Cardiac ventricle fibroblast (primary cell): ENCODE measurements around the gene KRTAP2-1. TPM values are rescaled to one million over a fixed set of nuclear protein-coding genes. Genes with fewer than 3 reads are reported as not detected.

Experiments
- total RNA-seq: library from RNA; depleted of rRNA; stranded (reverse); fragments of >200 nt; gene quantifications from 2 replicates; pipeline ENCODE4 v1.2.3, GENCODE V29; 2015

The KRTAP2-1 gene
- total RNA-seq = not detected in 2 replicates

DNA sequence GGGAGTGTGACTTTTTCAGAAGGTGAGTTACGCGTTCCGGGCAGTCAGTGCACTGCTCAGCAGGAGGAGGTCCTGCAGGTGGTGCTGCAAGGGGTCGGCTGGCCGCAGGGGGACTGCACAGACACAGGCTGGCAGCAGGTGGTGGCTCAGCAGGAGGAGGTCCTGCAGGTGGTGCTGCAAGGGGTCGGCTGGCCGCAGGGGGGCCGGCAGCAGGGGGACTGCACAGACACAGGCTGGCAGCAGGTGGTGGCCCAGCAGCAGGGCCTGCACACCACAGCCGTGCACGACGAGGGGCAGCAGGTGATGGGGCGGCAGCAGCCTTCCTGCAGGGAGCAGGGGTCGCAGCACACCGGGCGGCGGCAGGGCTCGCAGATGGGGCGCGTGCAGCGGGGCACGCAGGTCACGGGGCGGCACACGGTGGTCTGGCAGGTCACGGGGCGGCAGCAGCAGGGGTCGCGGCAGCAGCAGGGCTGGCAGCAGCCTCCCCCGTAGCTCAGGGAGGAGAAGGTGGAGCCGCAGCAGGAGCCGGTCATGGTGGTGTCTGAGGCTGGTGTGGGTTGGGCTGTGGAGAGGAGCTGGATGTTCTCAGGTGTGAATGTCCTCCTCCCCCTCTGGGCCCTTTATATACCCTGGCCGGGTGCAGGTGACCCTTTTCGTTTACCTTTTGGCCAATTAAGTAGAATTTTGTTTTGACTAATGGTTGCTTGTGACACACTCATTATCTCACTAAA lies at the start of gene KRTAP2-1:
KRTAP2-1 (minus strand) TSS at position 582 of the 731 bp plus-strand sequence; CDS start at position 533, 49 bp downstream.

GRCh38 chr17:41084100-41084856 lies 37.2 kb upstream of the KRTAP2-1 start, which contains the start of gene KRTAP4-7:
Gene KRTAP4-7, plus strand, starts transcription at chr17:41084150. Its CDS starts 57 bp downstream, at chr17:41084207.

DNA sequence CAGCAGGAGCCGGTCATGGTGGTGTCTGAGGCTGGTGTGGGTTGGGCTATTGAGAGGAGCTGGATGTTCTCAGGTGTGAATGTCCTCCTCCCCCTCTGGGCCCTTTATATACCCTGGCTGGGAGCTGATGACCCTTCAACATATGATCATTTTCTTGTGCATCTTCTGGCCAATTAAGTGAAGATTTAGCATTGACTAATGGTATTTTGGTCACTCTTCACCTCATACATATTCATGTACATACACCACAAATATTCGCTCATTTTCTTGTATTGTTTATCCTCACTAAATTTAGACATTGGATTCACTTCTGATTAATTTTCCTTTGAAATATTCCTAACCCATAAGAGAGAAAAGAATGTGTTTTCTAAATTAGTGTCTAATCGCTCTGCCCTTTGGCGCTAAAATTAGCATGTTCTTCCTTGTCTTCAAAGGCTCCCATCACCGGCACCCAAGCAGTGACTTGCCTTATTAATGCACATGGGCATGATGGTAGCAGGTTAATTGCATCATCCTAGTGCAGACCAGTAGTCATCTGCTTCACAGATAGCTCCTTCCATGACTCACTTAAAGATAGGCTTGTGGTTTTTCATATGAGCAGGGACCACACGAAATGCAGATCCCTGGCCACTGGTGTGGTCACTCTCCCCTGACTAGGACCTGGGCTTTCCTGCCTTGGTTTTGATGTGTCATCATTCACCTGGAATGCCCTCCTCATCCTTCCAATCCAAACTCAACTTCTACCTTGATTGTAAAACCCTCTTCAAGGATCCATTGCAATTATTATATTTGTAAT lies 18.9 kb upstream of the KRTAP2-1 start, which contains the start of gene KRTAP2-4:
KRTAP2-4 (minus strand) TSS at position 51 of the 796 bp plus-strand sequence; CDS start at position 17, 34 bp downstream.

DNA sequence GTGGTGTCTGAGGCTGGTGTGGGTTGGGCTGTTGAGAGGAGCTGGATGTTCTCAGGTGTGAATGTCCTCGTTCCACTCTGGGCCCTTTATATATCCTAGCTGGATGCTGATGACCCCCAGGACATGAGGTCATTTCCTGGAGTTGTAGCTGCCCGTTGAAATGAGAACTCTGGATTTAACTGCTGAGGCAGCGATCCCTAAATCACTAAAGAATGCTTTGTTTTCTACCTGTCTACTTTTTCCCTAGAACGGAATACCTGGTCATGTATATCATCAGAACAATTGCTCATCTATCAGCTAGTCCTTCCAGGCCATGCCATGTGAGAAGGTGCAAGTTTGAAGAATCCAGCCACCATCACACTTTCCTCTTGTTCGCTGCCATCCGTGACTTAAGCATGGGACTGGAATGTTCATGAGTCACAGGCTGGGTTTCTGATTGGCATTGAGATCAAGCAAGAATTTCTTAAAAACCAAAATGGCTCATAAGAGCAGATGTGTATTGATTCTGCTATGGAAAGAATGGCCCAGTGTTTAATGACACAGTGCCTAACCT lies 13.0 kb upstream of the KRTAP2-1 start, which contains the start of gene KRTAP2-3:
KRTAP2-3 (minus strand) TSS at position 63 of the 553 bp plus-strand sequence. CDS start 64 bp downstream, outside the sequence.

DNA sequence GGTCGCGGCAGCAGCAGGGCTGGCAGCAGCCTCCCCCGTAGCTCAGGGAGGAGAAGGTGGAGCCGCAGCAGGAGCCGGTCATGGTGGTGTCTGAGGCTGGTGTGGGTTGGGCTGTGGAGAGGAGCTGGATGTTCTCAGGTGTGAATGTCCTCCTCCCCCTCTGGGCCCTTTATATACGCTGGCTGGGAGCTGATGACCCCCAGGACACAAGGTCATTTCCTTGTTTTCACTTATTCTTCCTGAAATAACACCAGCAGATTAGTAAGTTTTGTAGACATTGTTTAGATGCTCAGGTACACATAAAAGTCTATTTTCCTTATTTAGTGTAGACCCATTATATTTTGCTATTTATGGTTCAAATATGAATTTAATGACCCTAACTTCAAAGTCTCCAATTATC lies 8.0 kb upstream of the KRTAP2-1 start, which contains the start of gene KRTAP2-2:
KRTAP2-2 (minus strand) TSS at position 101 of the 400 bp plus-strand sequence; CDS start at position 82, 19 bp downstream.

DNA sequence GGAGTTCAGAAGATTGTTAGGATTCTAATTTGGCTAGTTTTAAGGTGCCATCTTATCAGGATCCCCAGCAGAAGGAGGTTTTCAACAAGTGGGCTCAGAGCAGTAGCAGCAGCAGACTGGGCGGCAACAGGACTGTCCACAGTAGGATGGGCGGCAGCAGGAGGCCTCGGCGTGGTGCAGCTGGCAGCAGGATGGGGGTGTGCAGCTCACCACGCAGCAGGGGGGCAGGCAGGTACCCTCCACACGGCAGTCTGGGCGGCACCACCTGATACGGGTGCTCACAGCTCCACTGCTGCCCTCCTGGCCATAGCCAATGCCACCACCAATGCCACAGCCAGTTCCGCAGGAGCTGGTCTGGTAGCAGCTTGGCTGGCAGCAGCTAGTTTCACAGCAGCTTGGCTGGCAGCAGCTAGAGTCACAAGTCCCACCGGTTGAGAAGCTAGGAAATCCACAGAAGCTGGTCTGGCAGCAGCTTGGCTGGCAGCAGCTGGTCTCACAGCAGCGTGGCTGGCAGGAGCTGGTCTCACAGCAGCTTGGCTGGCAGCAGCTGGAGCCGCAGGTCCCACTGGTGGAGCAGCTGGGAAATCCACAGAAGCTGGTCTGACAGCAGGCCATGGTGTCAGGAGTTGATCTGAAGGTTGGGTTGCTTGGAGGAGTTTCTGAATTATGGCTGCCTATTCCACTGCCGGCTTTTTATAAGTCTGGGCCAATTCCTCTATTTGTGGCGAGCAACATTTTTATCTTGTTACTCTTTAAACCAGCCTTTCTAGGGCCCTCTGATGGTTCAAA lies 6.1 kb downstream of the KRTAP2-1 start, which contains the start of gene KRTAP1-1:
KRTAP1-1 (minus strand) TSS at position 668 of the 789 bp plus-strand sequence; CDS start at position 615, 53 bp downstream.

GRCh38 chr17:41034346-41034935 lies 12.7 kb downstream of the KRTAP2-1 start, which contains the start of gene KRTAP1-3:
Gene KRTAP1-3, minus strand, starts transcription at chr17:41034874. Its CDS starts 53 bp downstream, at chr17:41034821.

GRCh38 chr17:41029633-41030245 lies 17.4 kb downstream of the KRTAP2-1 start, which contains the start of gene KRTAP1-4:
Gene KRTAP1-4, minus strand, starts transcription at chr17:41030195. Its CDS starts 117 bp downstream, at chr17:41030078.

DNA sequence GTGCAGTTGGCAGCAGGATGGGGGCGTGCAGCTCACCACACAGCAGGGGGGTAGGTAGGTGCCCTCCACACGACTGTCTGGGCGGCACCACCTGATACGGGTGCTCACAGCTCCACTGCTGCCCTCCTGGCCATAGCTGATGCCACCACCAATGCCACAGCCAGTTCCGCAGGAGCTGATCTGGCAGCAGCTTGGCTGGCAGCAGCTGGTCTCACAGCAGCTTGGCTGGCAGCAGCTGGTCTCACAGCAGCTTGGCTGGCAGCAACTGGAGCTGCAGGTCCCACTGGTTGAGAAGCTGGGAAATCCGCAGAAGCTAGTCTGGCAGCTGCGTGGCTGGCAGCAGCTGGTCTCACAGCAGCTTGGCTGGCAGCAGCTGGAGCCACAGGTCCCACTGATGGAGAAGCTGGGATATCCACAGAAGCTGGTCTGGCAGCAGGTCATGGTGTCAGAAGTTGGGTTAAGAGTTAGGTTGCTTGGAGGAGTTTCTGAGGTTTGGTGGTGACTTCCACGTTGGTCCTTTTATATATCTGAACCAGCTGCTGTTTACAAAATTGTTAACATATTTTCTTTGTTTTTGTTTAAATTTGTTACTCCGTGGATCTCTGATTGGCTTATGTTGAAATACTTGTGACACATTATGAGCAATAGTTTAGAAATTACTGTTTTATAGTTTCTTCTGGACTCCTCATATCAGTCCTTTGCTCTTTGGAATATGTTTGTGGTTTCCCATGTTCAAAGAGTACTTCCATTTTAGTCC lies 20.2 kb downstream of the KRTAP2-1 start, which contains the start of gene KRTAP1-5:
KRTAP1-5 (minus strand) TSS at position 494 of the 757 bp plus-strand sequence; CDS start at position 441, 53 bp downstream.

GRCh38 chr17:41008811-41009210 lies 38.3 kb downstream of the KRTAP2-1 start, which contains the start of gene KRTAP3-1:
Gene KRTAP3-1, minus strand, starts transcription at chr17:41009128. Its CDS starts 54 bp downstream, at chr17:41009074.

GRCh38 chr17:40999563-40999962 lies 47.6 kb downstream of the KRTAP2-1 start, which contains the start of gene KRTAP3-2:
Gene KRTAP3-2, minus strand, starts transcription at chr17:40999906. Its CDS starts 53 bp downstream, at chr17:40999853.

Other genes with a start within 250 kb of the KRTAP2-1 start
- not detected in 2 replicates for gene KRT28, start 247.4 kb downstream of the KRTAP2-1 start, total RNA-seq
- 8.9 and 10.4 TPM in 2 replicates for gene KRT10, start 224.7 kb downstream of the KRTAP2-1 start, total RNA-seq
- not detected in 2 replicates for gene KRT12, start 180.1 kb downstream of the KRTAP2-1 start, total RNA-seq
- not detected in 2 replicates for gene KRT20, start 162.1 kb downstream of the KRTAP2-1 start, total RNA-seq
- gene KRT23, start 109.7 kb downstream of the KRTAP2-1 start, total RNA-seq = not detected in 2 replicates
- not detected in 2 replicates for gene KRT39, start 80.4 kb downstream of the KRTAP2-1 start, total RNA-seq
- not detected in 2 replicates for gene KRT40, start 63.0 kb downstream of the KRTAP2-1 start, total RNA-seq
- not detected in 2 replicates for gene KRTAP3-3, start 53.2 kb downstream of the KRTAP2-1 start, total RNA-seq
- not detected in 2 replicates for gene KRTAP3-2, start 47.4 kb downstream of the KRTAP2-1 start, total RNA-seq
- gene KRTAP3-1, start 38.2 kb downstream of the KRTAP2-1 start, total RNA-seq = not detected in 2 replicates
- not detected in 2 replicates for gene KRTAP1-5, start 20.1 kb downstream of the KRTAP2-1 start, total RNA-seq
- not detected in 2 replicates for gene KRTAP1-4, start 17.1 kb downstream of the KRTAP2-1 start, total RNA-seq
- gene KRTAP1-3, start 12.4 kb downstream of the KRTAP2-1 start, total RNA-seq = not detected in 2 replicates
- gene KRTAP1-1, start 5.9 kb downstream of the KRTAP2-1 start, total RNA-seq = not detected in 2 replicates
- gene KRTAP2-2, start 7.9 kb upstream of the KRTAP2-1 start, total RNA-seq = not detected in 2 replicates
- not detected in 2 replicates for gene KRTAP2-3, start 12.8 kb upstream of the KRTAP2-1 start, total RNA-seq
- gene KRTAP2-4, start 18.6 kb upstream of the KRTAP2-1 start, total RNA-seq = not detected in 2 replicates
- not detected in 2 replicates for gene KRTAP4-7, start 36.8 kb upstream of the KRTAP2-1 start, total RNA-seq
- gene KRTAP4-8, start 50.8 kb upstream of the KRTAP2-1 start, total RNA-seq = not detected in 2 replicates
- not detected in 2 replicates for gene KRTAP4-16, start 54.9 kb upstream of the KRTAP2-1 start, total RNA-seq
- not detected in 2 replicates for gene KRTAP4-9, start 58.1 kb upstream of the KRTAP2-1 start, total RNA-seq
- not detected in 2 replicates for gene KRTAP4-11, start 71.1 kb upstream of the KRTAP2-1 start, total RNA-seq
- not detected in 2 replicates for gene KRTAP4-12, start 76.9 kb upstream of the KRTAP2-1 start, total RNA-seq
- not detected in 2 replicates for gene KRTAP4-6, start 93.2 kb upstream of the KRTAP2-1 start, total RNA-seq
- not detected in 2 replicates for gene KRTAP4-5, start 102.5 kb upstream of the KRTAP2-1 start, total RNA-seq
- gene KRTAP4-4, start 113.4 kb upstream of the KRTAP2-1 start, total RNA-seq = not detected in 2 replicates
- not detected in 2 replicates for gene KRTAP4-3, start 120.9 kb upstream of the KRTAP2-1 start, total RNA-seq
- gene KRTAP4-2, start 130.9 kb upstream of the KRTAP2-1 start, total RNA-seq = not detected in 2 replicates
- not detected in 2 replicates for gene KRTAP4-1, start 137.6 kb upstream of the KRTAP2-1 start, total RNA-seq
- not detected in 2 replicates for gene KRTAP9-1, start 142.6 kb upstream of the KRTAP2-1 start, total RNA-seq
- gene KRTAP9-2, start 179.3 kb upstream of the KRTAP2-1 start, total RNA-seq = not detected in 2 replicates
- not detected in 2 replicates for gene KRTAP9-3, start 185.1 kb upstream of the KRTAP2-1 start, total RNA-seq
- gene KRTAP9-8, start 190.7 kb upstream of the KRTAP2-1 start, total RNA-seq = not detected in 2 replicates
- gene KRTAP9-4, start 202.4 kb upstream of the KRTAP2-1 start, total RNA-seq = not detected in 2 replicates
- gene KRTAP9-9, start 208.1 kb upstream of the KRTAP2-1 start, total RNA-seq = not detected in 2 replicates
- not detected in 2 replicates for gene KRTAP9-6, start 218.1 kb upstream of the KRTAP2-1 start, total RNA-seq
- not detected in 2 replicates for gene KRTAP9-7, start 228.4 kb upstream of the KRTAP2-1 start, total RNA-seq